ENCODE results near the gene DIAPH3. TPM values are rescaled to one million over a fixed set of nuclear protein-coding genes. Genes with fewer than 3 reads are reported as not detected.

DIAPH3 gene
- total RNA-seq (2021) (20.6 to 27.6 TPM (median 21.0 TPM) in 3 replicates), Bru-seq, nascent RNA (percentile 81 among the genes with signal in this experiment)
- long read RNA-seq, experiment 1, full-length matches to known transcripts, result 102 of 164 reads
- long read RNA-seq, experiment 1, partial matches to known transcripts, result 23 of 164 reads
- long read RNA-seq, experiment 1, other reads (novel, unspliced or antisense), result 39 of 164 reads
- long read RNA-seq, experiment 2, partial matches to known transcripts, result 18 of 29 reads
- long read RNA-seq, experiment 2, other reads (novel, unspliced or antisense), result 9 of 29 reads
- long read RNA-seq, experiment 3, partial matches to known transcripts, result 8 of 11 reads
- long read RNA-seq, experiment 3, other reads (novel, unspliced or antisense), result 3 of 11 reads

DNA sequence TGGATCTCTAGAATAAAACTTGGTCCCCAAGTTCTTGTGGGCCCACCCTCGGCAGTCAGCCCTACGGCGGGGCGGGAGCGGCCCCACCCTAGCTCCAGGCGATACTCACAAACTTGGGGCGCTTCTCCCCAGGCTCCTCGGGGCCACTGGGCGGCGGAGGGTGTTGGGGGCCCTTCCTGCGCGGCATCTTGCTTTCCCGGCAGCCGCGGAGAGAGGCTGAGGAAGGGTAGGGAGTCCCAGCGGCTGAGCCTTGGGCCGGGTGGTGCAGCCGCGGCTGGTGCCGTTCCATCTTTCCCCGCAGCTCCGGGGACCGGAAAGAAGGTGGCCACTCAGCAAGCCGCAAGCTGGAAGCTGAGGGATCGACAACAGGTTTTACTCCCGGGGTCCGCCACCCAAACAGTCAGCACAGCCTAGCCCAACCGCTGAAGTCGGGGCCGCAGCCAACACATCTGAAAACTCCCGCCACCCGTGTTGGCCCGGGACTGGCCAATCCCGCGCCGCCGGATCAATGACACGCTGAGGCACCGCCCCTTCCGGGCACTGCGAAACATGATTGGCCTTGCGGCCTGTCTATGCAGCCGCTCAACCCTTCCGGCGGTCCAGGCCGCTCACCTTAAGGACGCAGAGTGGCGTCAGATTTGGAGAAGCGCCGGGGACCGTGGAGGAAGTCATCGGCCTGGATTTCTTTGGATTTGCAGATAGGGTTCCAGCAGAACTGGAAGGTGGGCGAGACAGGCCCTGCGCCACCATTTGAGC lies at the start of gene DIAPH3:
TSS of gene DIAPH3 (minus strand) at position 451 of the 756 bp plus-strand sequence. CDS start at position 289, 162 bp downstream.
- DNase-seq (ENCODE audit: low spot score) (peak; percentile 98), ATAC-seq (peak; percentile 99)
- H3K27me3 Mint-ChIP-seq (ENCODE audit: low read depth), result no peaks in the 10 kb centered on the region
- H3K27ac Mint-ChIP-seq, result peak within 1 kb of the TSS; percentile 96
- H3K4me3 Mint-ChIP-seq, result peak within 1 kb of the TSS; percentile 92
- H3K36me3 Mint-ChIP-seq, result peaks cover 15% of the 10 kb centered on the region
- peaks cover 6% of the 10 kb centered on the region for H3K9me3 Mint-ChIP-seq
- ChIA-PET CTCF (interaction anchor here (1.0 to 1.9 kb wide), 3 partner anchors 8 to 163 kb away, joined by 3 to 6 read pairs (median 6); no protein-coding TSS in a partner anchor), POLR2A (interaction anchor here (0.6 to 1.1 kb wide), 2 partner anchors 97 to 100 kb away, joined by 3 to 5 read pairs; no protein-coding TSS in a partner anchor)
- H3K4me1 Mint-ChIP-seq, result peaks cover 42% of the 10 kb centered on the region
- peak; percentile 97 for TF ChIP-seq NFYB (CRISPR knock-in tag; conservative IDR thresholded peaks at IDR 0.05; ENCODE audit: low read depth)
- TF ChIP-seq PRDM15 (CRISPR knock-in tag; IDR thresholded peaks at IDR 0.05), result no peak
- TF ChIP-seq ATF1 (CRISPR knock-in tag; IDR thresholded peaks at IDR 0.05), result 0 out of 2 replicates have a peak, but pooled peaks have one; percentile 9
- TF ChIP-seq JAZF1 (CRISPR knock-in tag; IDR thresholded peaks at IDR 0.05), result no peak
- TF ChIP-seq USF2 (CRISPR knock-in tag; IDR thresholded peaks at IDR 0.05), result no peak
- TF ChIP-seq USF1 (CRISPR knock-in tag; IDR thresholded peaks at IDR 0.05), result no peak
- 0 out of 2 replicates have a peak, but pooled peaks have one; percentile 48 for TF ChIP-seq E2F1 (CRISPR knock-in tag; IDR thresholded peaks at IDR 0.05)
- TF ChIP-seq ATF2 (CRISPR knock-in tag; IDR thresholded peaks at IDR 0.05; ENCODE audit: borderline replicate concordance, low read depth), result no peak
- TF ChIP-seq ZNF232 (CRISPR knock-in tag; IDR thresholded peaks at IDR 0.05), result no peak
- TF ChIP-seq FOXP1 (CRISPR knock-in tag; IDR thresholded peaks at IDR 0.05; ENCODE audit: borderline replicate concordance), result 0 out of 2 replicates have a peak, but pooled peaks have one; percentile 26
- peak; percentile 17; the same call in 1 of the 2 replicates for TF ChIP-seq ARID4B (CRISPR knock-in tag; IDR thresholded peaks at IDR 0.05; ENCODE audit: borderline replicate concordance)
- TF ChIP-seq ZNF671 (CRISPR knock-in tag; IDR thresholded peaks at IDR 0.05), result no peak
- TF ChIP-seq SP1 (CRISPR knock-in tag; conservative IDR thresholded peaks at IDR 0.05), result peak; percentile 68
- TF ChIP-seq GTF2I (CRISPR knock-in tag; conservative IDR thresholded peaks at IDR 0.05), result no peak
- no peak; the same call in 1 of the 2 replicates for TF ChIP-seq ESRRA (CRISPR knock-in tag; IDR thresholded peaks at IDR 0.05; ENCODE audit: borderline replicate concordance)
- TF ChIP-seq STAT6 (CRISPR knock-in tag; conservative IDR thresholded peaks at IDR 0.05; ENCODE audit: low read depth), result no peak
- TF ChIP-seq MYBL2 (CRISPR knock-in tag; IDR thresholded peaks at IDR 0.05), result peak; percentile 80; the same call in 1 of the 2 replicates
- no peak for TF ChIP-seq TCF7 (CRISPR knock-in tag; IDR thresholded peaks at IDR 0.05; ENCODE audit: low read depth)
- no peak for TF ChIP-seq GRHL2 (CRISPR knock-in tag; IDR thresholded peaks at IDR 0.05; ENCODE audit: insufficient replicate concordance, severe bottlenecking)

All from WTC11 (cell line).